Esophagus muscularis mucosa (tissue), 3 donors: ENCODE results near the gene THADA.

Experiments
- CTCF ChIP-seq, 3 experiments: fragments of 200-600 bp in 2 of 3; fragments of 450-650 bp in 1 of 3; sonication (generic) in 2 of 3; IDR thresholded peaks; one replicate each; pipeline ENCODE4 v1.5.1; 2017 to 2019; ENCODE audit warnings: antibody characterized with exemption in 3 of 3, mild to moderate bottlenecking in 2 of 3, moderate library complexity in 1 of 3
- POLR2A ChIP-seq: fragments of 450-650 bp; IDR thresholded peaks from one replicate; pipeline ENCODE4 v1.6.1; 2017; ENCODE audit warnings: antibody characterized with exemption, moderate library complexity, mild to moderate bottlenecking, low read depth
- POLR2AphosphoS5 ChIP-seq, 2 donors: sonication (generic); formaldehyde crosslinking; IDR thresholded peaks; one replicate each; pipeline ENCODE4 v1.6.1; 2017; ENCODE audit warnings: antibody characterized with exemption in 2 of 2

- TF ChIP-seq POLR2AphosphoS5 (IDR thresholded peaks at IDR 0.05) (no peak), CTCF (IDR thresholded peaks at IDR 0.05) (no peak), POLR2A (no peak)
These were observed 392.5 kb downstream of the THADA start for GRCh38 chr2:43203373-43203772.
